HepG2 (cell line): ENCODE measurements around the gene MYO7A. TPM values are rescaled to one million over a fixed set of nuclear protein-coding genes. Genes with fewer than 3 reads are reported as not detected.

Source experiments
- ATAC-seq: fragments of 200-7000 bp; cut with Tn5 transposase; 3 replicates; pipeline ENCODE4 v1.9.1; 2020; ENCODE audit warnings: mild to moderate bottlenecking, moderate library complexity
- BruUV-seq: library from RNA; stranded (reverse); fragments of 400-500 nt; replicated peaks from 2 replicates; lab custom pipeline; 2021; lab: Mats Ljungman, UMichigan
- CTCF ChIA-PET: fragments of 300-600 bp; formaldehyde crosslinking; extraction: SDS; loops from one replicate; lab custom pipeline; 2021; ENCODE audit warnings: low total read pairs, inconsistent platforms, low intra/inter-chr PET ratio; lab: Yijun Ruan, JAX
- POLR2A ChIA-PET: fragments of 350-600 bp; sonication (Branson Sonifier 250); formaldehyde crosslinking; loops from one replicate; lab custom pipeline; 2020; ENCODE audit warnings: antibody characterized with exemption, inconsistent platforms; lab: Yijun Ruan, JAX
- DNase-seq: peaks from one replicate; pipeline ENCODE4 v3.0.0-alpha.2; 2015; ENCODE audit warnings: low spot score
- FAIRE-seq: peaks from 3 replicates; lab custom pipeline; 2011; peaks lifted over from hg19 to GRCh38; lab: Jason Lieb, UNC
- H2AFZ ChIP-seq: one replicate; pipeline ENCODE4 v1.6.1; 2011; ENCODE audit warnings: low read length, inconsistent platforms
- H3K27ac ChIP-seq: fragments of 300-600 bp; 3 replicates; pipeline ENCODE4 v1.8.0; 2011; ENCODE audit warnings: mixed run types, mild to moderate bottlenecking, mixed read lengths, low read length, inconsistent platforms; ENCODE audit not compliant: insufficient read depth; ENCODE audit errors: extremely low read length
- H3K27me3 ChIP-seq, 2 experiments: fragments of 200-600 bp in 1 of 2; 2 replicates in 1 of 2; 3 replicates in 1 of 2; pipeline versions ENCODE4 v1.6.0 to v1.8.0; 2011; ENCODE audit warnings: low read length in 2 of 2, mild to moderate bottlenecking in 2 of 2, moderate library complexity in 2 of 2, inconsistent platforms in 1 of 2; ENCODE audit not compliant: insufficient read depth in 2 of 2, control insufficient read depth in 1 of 2
- H3K36me3 ChIP-seq, 2 experiments: fragments of 200-600 bp in 1 of 2; replicated peaks in 1 of 2; 2 replicates in 1 of 2; 3 replicates in 1 of 2; pipeline versions ENCODE4 v1.5.1 to v1.8.0; 2011; ENCODE audit warnings: low read length in 2 of 2, inconsistent platforms in 1 of 2; ENCODE audit not compliant: insufficient read depth in 2 of 2, control insufficient read depth in 1 of 2
- H3K4me1 ChIP-seq: 2 replicates; pipeline ENCODE4 v1.5.1; 2012; ENCODE audit warnings: low read length, inconsistent platforms; ENCODE audit not compliant: insufficient read depth
- H3K4me2 ChIP-seq: 2 replicates; pipeline ENCODE4 v1.6.0; 2011; ENCODE audit warnings: low read depth, low read length, inconsistent platforms
- H3K4me3 ChIP-seq, 3 experiments: fragments of 200-600 bp in 1 of 3; sonication (generic), shearing (Covaris generic) in 1 of 3; replicated peaks in 1 of 3; 2 replicates each; pipeline ENCODE4 v1.5.1; 2011 to 2016; ENCODE audit warnings: low read length in 3 of 3, inconsistent platforms in 2 of 3, low read depth in 2 of 3, mild to moderate bottlenecking in 2 of 3, control low read depth in 1 of 3, mixed read lengths in 1 of 3; ENCODE audit not compliant: insufficient read depth in 1 of 3
- H3K79me2 ChIP-seq: one replicate; pipeline ENCODE4 v1.6.1; 2011; ENCODE audit warnings: low read length, inconsistent platforms; ENCODE audit not compliant: insufficient read depth
- H3K9ac ChIP-seq: 2 replicates; pipeline ENCODE4 v1.6.0; 2011; ENCODE audit warnings: mild to moderate bottlenecking, low read depth, low read length, inconsistent platforms; ENCODE audit not compliant: insufficient read depth
- H3K9me3 ChIP-seq: 2 replicates; pipeline ENCODE4 v1.5.1; 2012; ENCODE audit warnings: mild to moderate bottlenecking, low read length
- H4K20me1 ChIP-seq: 2 replicates; pipeline ENCODE4 v1.6.0; 2011; ENCODE audit warnings: inconsistent platforms, mild to moderate bottlenecking, low read length, moderate library complexity; ENCODE audit not compliant: insufficient read depth
- ARNT2 ChIP-seq: sonication (generic); formaldehyde crosslinking; IDR thresholded peaks from 2 replicates; pipeline ENCODE4 v1.8.0; 2022; ENCODE audit warnings: mild to moderate bottlenecking, low read depth, missing genetic modification reagents, moderate library complexity
- CBX2 ChIP-seq, 2 experiments: fragments of 200-600 bp in 1 of 2; sonication (generic); formaldehyde crosslinking in 1 of 2; IDR thresholded peaks; 2 replicates each; pipeline versions ENCODE4 v1.7.0 to v1.8.1; 2018 to 2022; ENCODE audit warnings: low read depth in 2 of 2, low read length in 1 of 2, mild to moderate bottlenecking in 1 of 2, missing genetic modification reagents in 1 of 2
- HMG20A ChIP-seq: IDR thresholded peaks from 2 replicates; pipeline ENCODE4 v1.6.1; 2016; ENCODE audit warnings: borderline replicate concordance
- KLF13 ChIP-seq: sonication (generic); formaldehyde crosslinking; IDR thresholded peaks from 2 replicates; pipeline ENCODE4 v1.4.0; 2020; ENCODE audit warnings: mild to moderate bottlenecking, missing genetic modification reagents
- MYNN ChIP-seq: sonication (generic); formaldehyde crosslinking; IDR thresholded peaks from 2 replicates; pipeline ENCODE4 v1.4.0; 2020; ENCODE audit warnings: mild to moderate bottlenecking, low read depth, missing genetic modification reagents
- PAWR ChIP-seq: sonication (generic); formaldehyde crosslinking; IDR thresholded peaks from 2 replicates; pipeline ENCODE4 v1.4.0; 2020; ENCODE audit warnings: missing genetic modification reagents, mild to moderate bottlenecking, borderline replicate concordance
- REL ChIP-seq: sonication (generic); formaldehyde crosslinking; conservative IDR thresholded peaks from 2 replicates; pipeline ENCODE4 v1.8.0; 2022; ENCODE audit warnings: mild to moderate bottlenecking, missing genetic modification reagents, moderate library complexity
- ZKSCAN1 ChIP-seq: fragments of 150-350 bp; IDR thresholded peaks from 2 replicates; pipeline ENCODE4 v1.6.1; 2014; ENCODE audit warnings: low read length
- ZMYM4 ChIP-seq: sonication (generic); formaldehyde crosslinking; IDR thresholded peaks from 2 replicates; pipeline ENCODE4 v1.8.1; 2023; ENCODE audit warnings: mild to moderate bottlenecking, missing genetic modification reagents
- ZNF33B ChIP-seq: sonication (generic); formaldehyde crosslinking; IDR thresholded peaks from 2 replicates; pipeline ENCODE4 v1.5.1; 2020; ENCODE audit warnings: mild to moderate bottlenecking, missing genetic modification reagents
- ZNF432 ChIP-seq: sonication (generic); formaldehyde crosslinking; IDR thresholded peaks from 2 replicates; pipeline ENCODE4 v1.5.0; 2020; ENCODE audit warnings: missing genetic modification reagents, mild to moderate bottlenecking, borderline replicate concordance
- ZNF75D ChIP-seq: sonication (generic); formaldehyde crosslinking; IDR thresholded peaks from 2 replicates; pipeline ENCODE4 v1.8.1; 2023; ENCODE audit warnings: missing genetic modification reagents, mild to moderate bottlenecking, borderline replicate concordance
- ZNF878 ChIP-seq: sonication (generic); formaldehyde crosslinking; IDR thresholded peaks from 2 replicates; pipeline ENCODE4 v1.8.1; 2023; ENCODE audit warnings: mild to moderate bottlenecking, missing genetic modification reagents, moderate library complexity
- WGBS: methylation state at CpG from one replicate; pipeline ENCODE4 v1.1.6; 2017; ENCODE audit warnings: low lambda C conversion rate; 5-methylcytosine and 5-hydroxymethylcytosine counted together
- in situ Hi-C: cut with HindIII; loops from 2 replicates; pipeline ENCODE4 v1.10.0; 2017; ENCODE audit warnings: low pct_unique_long_range_greater_than_20kb; ENCODE audit not compliant: extremely low pct_ligation_motif_present
- intact Hi-C: fragments of 100-400 bp; cut with micrococcal nuclease; formaldehyde crosslinking; loops from one replicate; pipeline ENCODE4 v1.10.0; 2022; ENCODE audit not compliant: unreplicated experiment
- polyA plus RNA-seq, 8 experiments: library from polyadenylated mRNA; depleted of rRNA in 3 of 8; stranded (reverse) in 7 of 8; unstranded in 1 of 8; fragments of >200 nt; fragmentation: Illumina TruSeq in 4 of 8; extraction: Trizol in 4 of 8; gene quantifications; 2 replicates each; pipeline versions ENCODE4 v1.2.1 to v1.2.3, GENCODE V29; 2011 to 2016; ENCODE audit warnings: low read depth in 4 of 8, missing spikeins in 1 of 8, mixed read lengths in 1 of 8; ENCODE audit not compliant: insufficient read depth in 1 of 8
- total RNA-seq, 5 experiments: library from RNA; depleted of rRNA; stranded (reverse); fragments of >200 nt; fragmentation: Illumina TruSeq; extraction: Trizol; gene quantifications; 2 replicates each; pipeline ENCODE4 v1.2.3, GENCODE V29; 2016; ENCODE audit warnings: low read depth in 1 of 5
- TF ChIP-seq, protein P1 (sequence below): sonication (generic); IDR thresholded peaks from 2 replicates; pipeline ENCODE4 v1.6.1; 2016; ENCODE audit warnings: low read depth, borderline replicate concordance
- TF ChIP-seq, protein P2 (sequence below): sonication (generic); formaldehyde crosslinking; conservative IDR thresholded peaks from 2 replicates; pipeline ENCODE4 v1.4.0; 2020; ENCODE audit warnings: missing genetic modification reagents
- TF ChIP-seq, protein P3 (sequence below), 2 experiments: fragments of 450-650 bp in 1 of 2; sonication (generic) in 1 of 2; formaldehyde crosslinking; IDR thresholded peaks; 2 replicates each; pipeline versions ENCODE4 v1.5.0 to v1.8.0; 2020 to 2022; ENCODE audit warnings: mild to moderate bottlenecking in 1 of 2, missing genetic modification reagents in 1 of 2
- TF ChIP-seq, protein P4 (sequence below): sonication (generic); formaldehyde crosslinking; IDR thresholded peaks from 2 replicates; pipeline ENCODE4 v1.5.0; 2020; ENCODE audit warnings: missing genetic modification reagents
- TF ChIP-seq, protein P5 (sequence below): sonication (generic); formaldehyde crosslinking; IDR thresholded peaks from 2 replicates; pipeline ENCODE4 v1.5.1; 2020; ENCODE audit warnings: missing genetic modification reagents, mild to moderate bottlenecking, borderline replicate concordance

MYO7A gene
- total and polyA plus RNA-seq, 2 of the 13 experiments (the other 11 are each of a cell fraction or from before 2014, with no cell fraction given), result 7.5 to 10.0 TPM

DNA sequence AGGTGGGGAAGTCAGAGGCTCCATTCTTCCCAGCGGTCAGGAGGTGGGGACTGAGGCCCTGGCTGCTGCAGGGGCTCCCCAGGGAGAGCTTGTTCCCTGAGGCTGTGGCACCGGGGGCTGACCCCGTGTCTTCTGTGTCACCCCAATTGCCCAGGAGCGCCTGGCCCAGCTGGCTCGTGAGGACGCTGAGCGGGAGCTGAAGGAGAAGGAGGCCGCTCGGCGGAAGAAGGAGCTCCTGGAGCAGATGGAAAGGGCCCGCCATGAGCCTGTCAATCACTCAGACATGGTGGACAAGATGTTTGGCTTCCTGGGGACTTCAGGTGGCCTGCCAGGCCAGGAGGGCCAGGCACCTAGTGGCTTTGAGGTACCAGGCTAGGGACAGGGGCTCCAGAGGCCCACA lies 53.2 kb downstream of the MYO7A start:
- Histone ChIP-seq H3K4me1 (peaks cover 14% of the 10 kb centered on the region), H3K4me3 (no peak overlapping the region), H3K36me3 (no peaks in the 10 kb centered on the region; a peak in 1 of 5 replicates), H2AFZ (no peak overlapping the region), H4K20me1 (no peaks in the 10 kb centered on the region), H3K27ac (no peak overlapping the region), H3K9ac (no peak overlapping the region), H3K79me2 (no peaks in the 10 kb centered on the region), H3K27me3 (no peaks in the 10 kb centered on the region), H3K4me2 (no peak overlapping the region), H3K9me3 (no peaks in the 10 kb centered on the region)
- intact Hi-C loops, result no loop called here
- no peak for DNase-seq
- WGBS, result 100% methylated on average over 4 of the region's 11 CpGs
- no TSS peak for BruUV-seq
- ChIA-PET POLR2A (no interaction called here), CTCF (no interaction called here)
- FAIRE-seq, result no peak
- in situ Hi-C loops, result no loop called here
- no peak for ATAC-seq
- TF ChIP-seq, protein P1, sequence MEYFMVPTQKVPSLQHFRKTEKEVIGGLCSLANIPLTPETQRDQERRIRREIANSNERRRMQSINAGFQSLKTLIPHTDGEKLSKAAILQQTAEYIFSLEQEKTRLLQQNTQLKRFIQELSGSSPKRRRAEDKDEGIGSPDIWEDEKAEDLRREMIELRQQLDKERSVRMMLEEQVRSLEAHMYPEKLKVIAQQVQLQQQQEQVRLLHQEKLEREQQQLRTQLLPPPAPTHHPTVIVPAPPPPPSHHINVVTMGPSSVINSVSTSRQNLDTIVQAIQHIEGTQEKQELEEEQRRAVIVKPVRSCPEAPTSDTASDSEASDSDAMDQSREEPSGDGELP, result no peak
- TF ChIP-seq ZNF75D, result no peak
- TF ChIP-seq HMG20A (CRISPR knock-in tag), result no peak
- TF ChIP-seq ZNF432 (CRISPR knock-in tag), result no peak
- no peak for TF ChIP-seq PAWR (CRISPR knock-in tag)
- TF ChIP-seq, protein P2, sequence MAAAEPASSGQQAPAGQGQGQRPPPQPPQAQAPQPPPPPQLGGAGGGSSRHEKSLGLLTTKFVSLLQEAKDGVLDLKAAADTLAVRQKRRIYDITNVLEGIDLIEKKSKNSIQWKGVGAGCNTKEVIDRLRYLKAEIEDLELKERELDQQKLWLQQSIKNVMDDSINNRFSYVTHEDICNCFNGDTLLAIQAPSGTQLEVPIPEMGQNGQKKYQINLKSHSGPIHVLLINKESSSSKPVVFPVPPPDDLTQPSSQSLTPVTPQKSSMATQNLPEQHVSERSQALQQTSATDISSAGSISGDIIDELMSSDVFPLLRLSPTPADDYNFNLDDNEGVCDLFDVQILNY, result no peak
- TF ChIP-seq, protein P3, sequence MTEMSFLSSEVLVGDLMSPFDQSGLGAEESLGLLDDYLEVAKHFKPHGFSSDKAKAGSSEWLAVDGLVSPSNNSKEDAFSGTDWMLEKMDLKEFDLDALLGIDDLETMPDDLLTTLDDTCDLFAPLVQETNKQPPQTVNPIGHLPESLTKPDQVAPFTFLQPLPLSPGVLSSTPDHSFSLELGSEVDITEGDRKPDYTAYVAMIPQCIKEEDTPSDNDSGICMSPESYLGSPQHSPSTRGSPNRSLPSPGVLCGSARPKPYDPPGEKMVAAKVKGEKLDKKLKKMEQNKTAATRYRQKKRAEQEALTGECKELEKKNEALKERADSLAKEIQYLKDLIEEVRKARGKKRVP (CRISPR knock-in tag; IDR thresholded peaks at IDR 0.05), result no peak
- TF ChIP-seq ZNF878 (CRISPR knock-in tag), result no peak
- TF ChIP-seq ZNF33B (CRISPR knock-in tag), result no peak
- TF ChIP-seq, protein P4, sequence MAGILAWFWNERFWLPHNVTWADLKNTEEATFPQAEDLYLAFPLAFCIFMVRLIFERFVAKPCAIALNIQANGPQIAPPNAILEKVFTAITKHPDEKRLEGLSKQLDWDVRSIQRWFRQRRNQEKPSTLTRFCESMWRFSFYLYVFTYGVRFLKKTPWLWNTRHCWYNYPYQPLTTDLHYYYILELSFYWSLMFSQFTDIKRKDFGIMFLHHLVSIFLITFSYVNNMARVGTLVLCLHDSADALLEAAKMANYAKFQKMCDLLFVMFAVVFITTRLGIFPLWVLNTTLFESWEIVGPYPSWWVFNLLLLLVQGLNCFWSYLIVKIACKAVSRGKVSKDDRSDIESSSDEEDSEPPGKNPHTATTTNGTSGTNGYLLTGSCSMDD, result no peak
- no peak for TF ChIP-seq MYNN (CRISPR knock-in tag)
- TF ChIP-seq KLF13 (CRISPR knock-in tag), result no peak
- no peak for TF ChIP-seq CBX2 (IDR thresholded peaks at IDR 0.05; ENCODE audit: low read depth, low read length)
- no peak for TF ChIP-seq CBX2 (CRISPR knock-in tag; IDR thresholded peaks at IDR 0.05; ENCODE audit: low read depth)
- TF ChIP-seq ZMYM4 (CRISPR knock-in tag), result no peak
- TF ChIP-seq ARNT2 (CRISPR knock-in tag), result no peak
- no peak for TF ChIP-seq ZKSCAN1
- TF ChIP-seq, protein P5, sequence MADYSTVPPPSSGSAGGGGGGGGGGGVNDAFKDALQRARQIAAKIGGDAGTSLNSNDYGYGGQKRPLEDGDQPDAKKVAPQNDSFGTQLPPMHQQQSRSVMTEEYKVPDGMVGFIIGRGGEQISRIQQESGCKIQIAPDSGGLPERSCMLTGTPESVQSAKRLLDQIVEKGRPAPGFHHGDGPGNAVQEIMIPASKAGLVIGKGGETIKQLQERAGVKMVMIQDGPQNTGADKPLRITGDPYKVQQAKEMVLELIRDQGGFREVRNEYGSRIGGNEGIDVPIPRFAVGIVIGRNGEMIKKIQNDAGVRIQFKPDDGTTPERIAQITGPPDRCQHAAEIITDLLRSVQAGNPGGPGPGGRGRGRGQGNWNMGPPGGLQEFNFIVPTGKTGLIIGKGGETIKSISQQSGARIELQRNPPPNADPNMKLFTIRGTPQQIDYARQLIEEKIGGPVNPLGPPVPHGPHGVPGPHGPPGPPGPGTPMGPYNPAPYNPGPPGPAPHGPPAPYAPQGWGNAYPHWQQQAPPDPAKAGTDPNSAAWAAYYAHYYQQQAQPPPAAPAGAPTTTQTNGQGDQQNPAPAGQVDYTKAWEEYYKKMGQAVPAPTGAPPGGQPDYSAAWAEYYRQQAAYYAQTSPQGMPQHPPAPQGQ (CRISPR knock-in tag), result no peak
- TF ChIP-seq REL (CRISPR knock-in tag), result no peak
